Smooth muscle cell (in vitro differentiated cells): Measurements from ENCODE around the gene SLC24A4. TPM values are rescaled to one million over a fixed set of nuclear protein-coding genes. Genes with fewer than 3 reads are reported as not detected.
"Not testable (repeated sequence)": the region's sequence is repeated elsewhere in the genome, so short reads cannot be mapped to it uniquely, and the experiment has no call there.

Experiments
- DNase-seq: peaks from one replicate; lab custom pipeline; 2025; ENCODE audit not compliant: unreplicated experiment; lab: John Stamatoyannopoulos, UW
- H2AFZ ChIP-seq: fragments of 200-600 bp; sonication (generic); 2 replicates; pipeline ENCODE4 v1.6.0; 2016; ENCODE audit warnings: antibody characterized with exemption, low read depth, mild to moderate bottlenecking
- H3F3A ChIP-seq: fragments of 200-600 bp; sonication (generic); 2 replicates; pipeline ENCODE4 v1.6.0; 2017; ENCODE audit warnings: antibody characterized with exemption, low read depth
- H3K27ac ChIP-seq: fragments of 200-600 bp; sonication (generic); 2 replicates; pipeline ENCODE4 v1.5.1; 2016; ENCODE audit warnings: low read depth, mild to moderate bottlenecking
- H3K27me3 ChIP-seq: fragments of 200-600 bp; sonication (generic); 2 replicates; pipeline ENCODE4 v1.6.1; 2016; ENCODE audit warnings: low read depth, mild to moderate bottlenecking
- H3K36me3 ChIP-seq: fragments of 200-600 bp; sonication (generic); 2 replicates; pipeline ENCODE4 v1.5.1; 2016; ENCODE audit warnings: low read depth
- H3K4me1 ChIP-seq: fragments of 200-600 bp; sonication (generic); 2 replicates; pipeline ENCODE4 v1.5.1; 2016; ENCODE audit warnings: low read depth
- H3K4me2 ChIP-seq: fragments of 200-600 bp; sonication (generic); 2 replicates; pipeline ENCODE4 v1.6.0; 2016; ENCODE audit warnings: mild to moderate bottlenecking
- H3K4me3 ChIP-seq: fragments of 200-600 bp; sonication (generic); 2 replicates; pipeline ENCODE4 v1.5.1; 2016; ENCODE audit warnings: mild to moderate bottlenecking
- H3K79me2 ChIP-seq: fragments of 200-600 bp; sonication (generic); 2 replicates; pipeline ENCODE4 v1.6.0; 2016; ENCODE audit warnings: low read depth, mild to moderate bottlenecking
- H3K9ac ChIP-seq: fragments of 200-600 bp; sonication (generic); 2 replicates; pipeline ENCODE4 v1.6.0; 2016; ENCODE audit warnings: low read depth
- H3K9me3 ChIP-seq: fragments of 200-600 bp; sonication (generic); replicated peaks from 2 replicates; pipeline ENCODE4 v1.5.1; 2016; ENCODE audit warnings: low read depth
- H4K20me1 ChIP-seq: fragments of 200-600 bp; sonication (generic); 2 replicates; pipeline ENCODE4 v1.6.0; 2016; ENCODE audit warnings: low read depth
- CTCF ChIP-seq: fragments of 200-600 bp; sonication (generic); IDR thresholded peaks from 2 replicates; pipeline ENCODE4 v1.5.1; 2017; ENCODE audit warnings: borderline replicate concordance, mild to moderate bottlenecking, antibody characterized with exemption; ENCODE audit not compliant: insufficient read depth, poor library complexity, severe bottlenecking
- WGBS: methylation state at CpG from one replicate; pipeline ENCODE4 v1.1.7; 2016; ENCODE audit warnings: low lambda C conversion rate; 5-methylcytosine and 5-hydroxymethylcytosine counted together
- polyA plus RNA-seq: library from polyadenylated mRNA; unstranded; fragments of >200 nt; fragmentation: Nextera tagmentation; extraction: Ambion mirVana; gene quantifications from 2 replicates; pipeline ENCODE4 v1.2.1, GENCODE V29; 2016
- total RNA-seq: library from RNA; depleted of rRNA; stranded (reverse); fragments of >200 nt; gene quantifications from 2 replicates; pipeline ENCODE4 v1.2.3, GENCODE V29; 2014

Gene SLC24A4
- total and polyA plus RNA-seq, 2 experiments from 2014 or later, result 0.58 TPM; not detected in 1

GRCh38 chr14:92531106-92531873 lies 208.3 kb downstream of the SLC24A4 start:
- H3F3A ChIP-seq, result peaks cover 6% of the 10 kb centered on the region
- no peak overlapping the region for H3K9ac ChIP-seq
- 95% methylated on average over 15 of the region's 16 CpGs for WGBS
- H3K9me3 ChIP-seq, result no peaks in the 10 kb centered on the region
- DNase-seq, result no peak
- H3K4me3 ChIP-seq, result no peak overlapping the region
- H3K4me2 ChIP-seq, result no peak overlapping the region
- no peaks in the 10 kb centered on the region for H3K27me3 ChIP-seq
- no peak overlapping the region for H3K27ac ChIP-seq
- no peaks in the 10 kb centered on the region for H3K36me3 ChIP-seq
- peaks cover 11% of the 10 kb centered on the region for H4K20me1 ChIP-seq
- H3K4me1 ChIP-seq, result no peaks in the 10 kb centered on the region
- no peak overlapping the region for H2AFZ ChIP-seq
- TF ChIP-seq CTCF, result no peak
- H3K79me2 ChIP-seq, result no peaks in the 10 kb centered on the region

- Histone ChIP-seq H2AFZ (no peak overlapping the region), H3K27me3 (no peaks in the 10 kb centered on the region), H3K27ac (no peak overlapping the region), H3K4me3 (no peak overlapping the region), H3K4me1 (no peaks in the 10 kb centered on the region), H3K79me2 (no peaks in the 10 kb centered on the region), H3F3A (peaks cover 6% of the 10 kb centered on the region), H3K9me3 (no peaks in the 10 kb centered on the region), H3K4me2 (no peak overlapping the region), H3K36me3 (no peaks in the 10 kb centered on the region), H4K20me1 (peaks cover 11% of the 10 kb centered on the region), H3K9ac (no peak overlapping the region)
- DNase-seq, result no peak
- 71% methylated on average over 10 of the region's 10 CpGs for WGBS
- no peak for TF ChIP-seq CTCF
These were observed 209.7 kb downstream of the SLC24A4 start for GRCh38 chr14:92532490-92533163.

- H3K27ac ChIP-seq, result no peak overlapping the region
- no peaks in the 10 kb centered on the region for H3K9me3 ChIP-seq
These were observed 212.1 kb downstream of the SLC24A4 start for GRCh38 chr14:92534932-92535643.

GRCh38 chr14:92536231-92536630 lies 213.3 kb downstream of the SLC24A4 start:
- WGBS, result 29% methylated on average over 8 of the region's 8 CpGs
- not testable (repeated sequence) for H3K4me3 ChIP-seq, H3K9ac ChIP-seq, H3K27me3 ChIP-seq, H3K4me2 ChIP-seq, DNase-seq, H3K36me3 ChIP-seq, H3K79me2 ChIP-seq, H4K20me1 ChIP-seq, H2AFZ ChIP-seq, H3K4me1 ChIP-seq, H3F3A ChIP-seq, H3K27ac ChIP-seq, H3K9me3 ChIP-seq

More at GRCh38 chr14:92534932-92535643, 212.1 kb downstream of the SLC24A4 start:
- Histone ChIP-seq H3K27me3 (no peaks in the 10 kb centered on the region), H4K20me1 (peaks cover 4% of the 10 kb centered on the region), H3K4me3 (no peak overlapping the region), H2AFZ (no peak overlapping the region), H3F3A (peaks cover 6% of the 10 kb centered on the region), H3K9ac (no peak overlapping the region), H3K4me2 (no peak overlapping the region), H3K36me3 (no peaks in the 10 kb centered on the region), H3K4me1 (no peaks in the 10 kb centered on the region), H3K79me2 (no peaks in the 10 kb centered on the region)
- no peak for TF ChIP-seq CTCF
- WGBS, result 70% methylated on average over 17 of the region's 17 CpGs
- DNase-seq, result no peak
